ENCODE results near the gene MAP1A. TPM values are rescaled to one million over a fixed set of nuclear protein-coding genes. Genes with fewer than 3 reads are reported as not detected.
"Not testable (repeated sequence)": the region's sequence is repeated elsewhere in the genome, so short reads cannot be mapped to it uniquely, and the experiment has no call there.

MAP1A gene
- total and polyA plus RNA-seq, 2 experiments from 2014 or later = 0.81 to 2.0 TPM

DNA sequence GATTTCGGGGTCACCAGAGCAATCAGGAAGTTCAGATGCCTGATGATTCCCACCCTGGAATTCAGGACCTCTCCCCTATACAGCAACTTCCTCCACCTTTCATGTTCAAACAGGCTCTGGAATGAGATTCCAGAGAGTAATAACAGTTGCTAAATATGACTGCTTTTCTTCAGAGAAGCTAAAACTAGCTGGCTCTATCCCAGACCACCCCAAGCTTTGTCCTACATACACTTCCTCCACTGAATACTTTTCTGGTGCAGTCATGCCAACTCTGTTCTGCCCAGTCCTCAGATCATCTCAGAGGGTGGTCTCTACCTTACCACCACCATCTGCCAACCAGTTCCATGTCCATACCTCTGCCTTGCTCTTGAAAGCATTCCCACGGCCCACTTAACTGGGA, 49.2 kb downstream of the MAP1A start:
- not testable (repeated sequence) for H3K79me2 ChIP-seq (replicated peaks; ENCODE audit: insufficient read depth); H3K4me3 Mint-ChIP-seq; H3K4me2 ChIP-seq; H3K27ac ChIP-seq (ENCODE audit: low read depth); ATAC-seq; H3K4me3 ChIP-seq; DNase-seq (ENCODE audit: low spot score); H3K9me2 ChIP-seq (ENCODE audit: insufficient read depth); H3K36me3 Mint-ChIP-seq (ENCODE audit: low read depth); H3K9me3 Mint-ChIP-seq; H3K4me1 ChIP-seq (ENCODE audit: insufficient read depth); H3K36me3 ChIP-seq (ENCODE audit: insufficient read depth); H3K27me3 Mint-ChIP-seq (ENCODE audit: insufficient read depth, low read depth, poor library complexity); H3K4me1 Mint-ChIP-seq; H3K27me3 ChIP-seq (ENCODE audit: insufficient read depth); H3K27ac Mint-ChIP-seq; H4K20me1 ChIP-seq (replicated peaks; ENCODE audit: insufficient read depth); H3F3A ChIP-seq (replicated peaks; ENCODE audit: low read depth); H2AFZ ChIP-seq

DNA sequence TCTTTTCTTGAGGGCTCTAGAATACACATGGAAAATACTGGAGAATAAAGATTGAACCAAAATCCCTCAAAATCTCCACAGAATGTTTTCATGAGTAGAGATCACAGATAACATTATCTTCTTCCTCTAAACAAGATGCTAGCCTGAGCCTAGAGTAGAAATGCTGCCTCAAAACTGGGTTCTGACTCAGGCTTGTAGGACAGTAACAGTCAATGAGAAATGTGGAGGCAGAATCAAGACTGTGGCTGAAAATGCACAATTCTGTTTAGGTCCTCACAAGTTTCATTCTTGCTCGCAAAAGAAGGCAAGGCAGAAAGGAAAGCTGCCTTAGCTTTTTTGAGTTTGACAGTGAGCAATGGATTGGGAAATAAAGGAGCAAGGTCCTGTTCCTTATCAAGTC, 57.2 kb downstream of the MAP1A start:
- H4K20me1 ChIP-seq (replicated peaks; ENCODE audit: insufficient read depth); H2AFZ ChIP-seq; H3F3A ChIP-seq (replicated peaks; ENCODE audit: low read depth); DNase-seq (ENCODE audit: low spot score); H3K4me2 ChIP-seq; H3K4me3 Mint-ChIP-seq; H3K4me3 ChIP-seq; H3K27ac ChIP-seq (ENCODE audit: low read depth); H3K4me1 Mint-ChIP-seq; H3K79me2 ChIP-seq (replicated peaks; ENCODE audit: insufficient read depth); H3K9me3 Mint-ChIP-seq; H3K27me3 Mint-ChIP-seq (ENCODE audit: insufficient read depth, low read depth, poor library complexity); H3K36me3 ChIP-seq (ENCODE audit: insufficient read depth); H3K36me3 Mint-ChIP-seq (ENCODE audit: low read depth); H3K27ac Mint-ChIP-seq; H3K9me2 ChIP-seq (ENCODE audit: insufficient read depth); H3K27me3 ChIP-seq (ENCODE audit: insufficient read depth); H3K4me1 ChIP-seq (ENCODE audit: insufficient read depth); ATAC-seq: not testable (repeated sequence)

Other genes starting within 250 kb of the MAP1A start
- gene TGM7, start 215.4 kb upstream of the MAP1A start, total RNA-seq (2014; rRNA removed; shearing (Covaris generic)) = not detected in 2 replicates
- 0.08 and 0.35 TPM in 2 replicates for gene TGM7, start 215.4 kb upstream of the MAP1A start, polyA plus RNA-seq (2016; fragmentation: Nextera tagmentation; extraction: Ambion mirVana)
- gene LCMT2, start 187.0 kb upstream of the MAP1A start, total RNA-seq (2014; rRNA removed; shearing (Covaris generic)) = 6.0 and 7.1 TPM in 2 replicates
- 2.3 and 2.6 TPM in 2 replicates for gene LCMT2, start 187.0 kb upstream of the MAP1A start, polyA plus RNA-seq (2016; fragmentation: Nextera tagmentation; extraction: Ambion mirVana)
- 40.5 and 48.3 TPM in 2 replicates for gene ZSCAN29, start 146.6 kb upstream of the MAP1A start, total RNA-seq (2014; rRNA removed; shearing (Covaris generic))
- gene ZSCAN29, start 146.6 kb upstream of the MAP1A start, polyA plus RNA-seq (2016; fragmentation: Nextera tagmentation; extraction: Ambion mirVana) = 13.7 and 15.3 TPM in 2 replicates
- 11.4 and 18.0 TPM in 2 replicates for gene TUBGCP4, start 146.5 kb upstream of the MAP1A start, total RNA-seq (2014; rRNA removed; shearing (Covaris generic))
- 7.6 and 10.6 TPM in 2 replicates for gene TUBGCP4, start 146.5 kb upstream of the MAP1A start, polyA plus RNA-seq (2016; fragmentation: Nextera tagmentation; extraction: Ambion mirVana)
- 48.6 and 81.3 TPM in 2 replicates for gene TP53BP1, start 24.5 kb upstream of the MAP1A start, total RNA-seq (2014; rRNA removed; shearing (Covaris generic))
- gene TP53BP1, start 24.5 kb upstream of the MAP1A start, polyA plus RNA-seq (2016; fragmentation: Nextera tagmentation; extraction: Ambion mirVana) = 15.5 and 17.7 TPM in 2 replicates
- gene PPIP5K1, start 72.6 kb downstream of the MAP1A start, total RNA-seq (2014; rRNA removed; shearing (Covaris generic)) = 21.7 and 23.5 TPM in 2 replicates
- 4.5 and 5.8 TPM in 2 replicates for gene PPIP5K1, start 72.6 kb downstream of the MAP1A start, polyA plus RNA-seq (2016; fragmentation: Nextera tagmentation; extraction: Ambion mirVana)
- 28.6 and 31.4 TPM in 2 replicates for gene CKMT1B, start 76.4 kb downstream of the MAP1A start, total RNA-seq (2014; rRNA removed; shearing (Covaris generic))
- 36.8 and 41.2 TPM in 2 replicates for gene CKMT1B, start 76.4 kb downstream of the MAP1A start, polyA plus RNA-seq (2016; fragmentation: Nextera tagmentation; extraction: Ambion mirVana)
- 0.19 and 0.45 TPM in 2 replicates for gene STRC, start 101.2 kb downstream of the MAP1A start, total RNA-seq (2014; rRNA removed; shearing (Covaris generic))
- gene STRC, start 101.2 kb downstream of the MAP1A start, polyA plus RNA-seq (2016; fragmentation: Nextera tagmentation; extraction: Ambion mirVana) = 0.40 TPM in 1 of 2 replicates, not detected in the other
- 1.1 and 4.4 TPM in 2 replicates for gene CATSPER2, start 131.2 kb downstream of the MAP1A start, total RNA-seq (2014; rRNA removed; shearing (Covaris generic))
- 0.92 and 1.1 TPM in 2 replicates for gene CATSPER2, start 131.2 kb downstream of the MAP1A start, polyA plus RNA-seq (2016; fragmentation: Nextera tagmentation; extraction: Ambion mirVana)
- 16.0 and 27.3 TPM in 2 replicates for gene CKMT1A, start 176.3 kb downstream of the MAP1A start, total RNA-seq (2014; rRNA removed; shearing (Covaris generic))
- gene CKMT1A, start 176.3 kb downstream of the MAP1A start, polyA plus RNA-seq (2016; fragmentation: Nextera tagmentation; extraction: Ambion mirVana) = 30.9 and 31.1 TPM in 2 replicates
- gene PDIA3, start 228.8 kb downstream of the MAP1A start, total RNA-seq (2014; rRNA removed; shearing (Covaris generic)) = 363 and 371 TPM in 2 replicates
- gene PDIA3, start 228.8 kb downstream of the MAP1A start, polyA plus RNA-seq (2016; fragmentation: Nextera tagmentation; extraction: Ambion mirVana) = 585 and 631 TPM in 2 replicates